ENCODE measurements around the gene NXPH2. TPM values are rescaled to one million over a fixed set of nuclear protein-coding genes. Genes with fewer than 3 reads are reported as not detected.

Gene NXPH2
- total and polyA plus RNA-seq, 2 donors (not counting 1 experiment from before 2014, with no cell fraction given) = not detected

DNA sequence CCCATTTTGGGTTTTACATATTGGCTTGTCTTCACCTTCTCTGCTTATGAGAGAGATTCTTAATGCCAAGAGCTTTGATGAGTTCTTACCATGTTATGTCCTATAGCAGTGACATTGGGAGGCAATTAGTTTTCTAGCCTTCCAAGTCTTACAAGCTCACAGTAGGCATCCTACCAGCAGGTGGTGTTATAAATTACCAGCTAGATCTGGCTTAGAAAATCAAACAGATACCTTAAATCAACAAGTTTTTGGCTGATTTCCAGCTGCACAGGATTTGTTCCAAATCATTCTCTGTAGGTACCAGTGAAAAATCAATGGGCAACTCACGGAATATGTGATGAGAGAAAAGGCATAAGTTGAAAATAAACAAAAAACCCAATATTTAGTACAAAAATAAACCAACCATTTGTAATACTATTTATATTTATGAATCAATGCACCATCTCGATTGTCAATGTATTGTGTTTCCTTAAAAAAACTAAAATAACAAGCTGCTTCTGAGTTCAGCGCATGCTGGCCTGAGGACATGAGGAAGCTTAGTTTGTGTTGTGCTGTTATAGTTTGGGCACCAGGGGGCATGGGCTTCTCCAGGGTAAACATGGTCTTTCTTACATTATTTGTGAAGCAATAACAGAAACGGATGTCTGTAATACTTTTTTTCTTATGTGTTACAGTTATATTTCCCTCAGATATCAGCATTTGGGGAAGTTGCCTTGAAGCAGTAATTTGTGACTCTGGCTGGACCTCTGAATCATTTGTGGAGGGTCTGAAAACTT, 34.1 kb upstream of the NXPH2 start:
- Histone ChIP-seq H3K4me2 (ENCODE audit: extremely low read depth, insufficient read depth, low read length) (no peak overlapping the region), H3K27ac (ENCODE audit: insufficient read depth, low read length) (no peak overlapping the region), H4K20me1 (ENCODE audit: control insufficient read depth, extremely low read depth, insufficient read depth, low read length) (no peaks in the 10 kb centered on the region), H3K36me3 (ENCODE audit: control insufficient read depth, insufficient read depth, low read length) (no peaks in the 10 kb centered on the region), H3K4me1 (ENCODE audit: control insufficient read depth, extremely low read depth, insufficient read depth, low read length) (no peaks in the 10 kb centered on the region), H2AFZ (ENCODE audit: low read length) (no peak overlapping the region), H3K79me2 (ENCODE audit: control insufficient read depth, insufficient read depth, low read length) (no peaks in the 10 kb centered on the region), H3K27me3 (ENCODE audit: control insufficient read depth, insufficient read depth, low read length) (no peaks in the 10 kb centered on the region), H3K9ac (ENCODE audit: insufficient read depth, low read length) (no peak overlapping the region), H3K9me3 (ENCODE audit: control insufficient read depth, insufficient read depth, low read depth, low read length) (no peaks in the 10 kb centered on the region), H3K4me3 (replicated peaks in 1 of 4; ENCODE audit: control extremely low read depth in 1 of 4, insufficient read depth in 1 of 4, low read depth in 3 of 4, low read length in 4 of 4) (no peak overlapping the region)
- no peak for TF ChIP-seq EZH2 (IDR thresholded peaks at IDR 0.05; ENCODE audit: low read length, missing control alignments)
- TF ChIP-seq, protein P1, sequence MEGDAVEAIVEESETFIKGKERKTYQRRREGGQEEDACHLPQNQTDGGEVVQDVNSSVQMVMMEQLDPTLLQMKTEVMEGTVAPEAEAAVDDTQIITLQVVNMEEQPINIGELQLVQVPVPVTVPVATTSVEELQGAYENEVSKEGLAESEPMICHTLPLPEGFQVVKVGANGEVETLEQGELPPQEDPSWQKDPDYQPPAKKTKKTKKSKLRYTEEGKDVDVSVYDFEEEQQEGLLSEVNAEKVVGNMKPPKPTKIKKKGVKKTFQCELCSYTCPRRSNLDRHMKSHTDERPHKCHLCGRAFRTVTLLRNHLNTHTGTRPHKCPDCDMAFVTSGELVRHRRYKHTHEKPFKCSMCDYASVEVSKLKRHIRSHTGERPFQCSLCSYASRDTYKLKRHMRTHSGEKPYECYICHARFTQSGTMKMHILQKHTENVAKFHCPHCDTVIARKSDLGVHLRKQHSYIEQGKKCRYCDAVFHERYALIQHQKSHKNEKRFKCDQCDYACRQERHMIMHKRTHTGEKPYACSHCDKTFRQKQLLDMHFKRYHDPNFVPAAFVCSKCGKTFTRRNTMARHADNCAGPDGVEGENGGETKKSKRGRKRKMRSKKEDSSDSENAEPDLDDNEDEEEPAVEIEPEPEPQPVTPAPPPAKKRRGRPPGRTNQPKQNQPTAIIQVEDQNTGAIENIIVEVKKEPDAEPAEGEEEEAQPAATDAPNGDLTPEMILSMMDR (conservative IDR thresholded peaks at IDR 0.05 in 1 of 2, IDR thresholded peaks at IDR 0.05 in 1 of 2; ENCODE audit: low read depth in 1 of 2, low read length in 2 of 2) = peak in 1 of 2 donors; percentile 11
- no peak for DNase-seq (ENCODE audit: low read depth in 2 of 2)

DNA sequence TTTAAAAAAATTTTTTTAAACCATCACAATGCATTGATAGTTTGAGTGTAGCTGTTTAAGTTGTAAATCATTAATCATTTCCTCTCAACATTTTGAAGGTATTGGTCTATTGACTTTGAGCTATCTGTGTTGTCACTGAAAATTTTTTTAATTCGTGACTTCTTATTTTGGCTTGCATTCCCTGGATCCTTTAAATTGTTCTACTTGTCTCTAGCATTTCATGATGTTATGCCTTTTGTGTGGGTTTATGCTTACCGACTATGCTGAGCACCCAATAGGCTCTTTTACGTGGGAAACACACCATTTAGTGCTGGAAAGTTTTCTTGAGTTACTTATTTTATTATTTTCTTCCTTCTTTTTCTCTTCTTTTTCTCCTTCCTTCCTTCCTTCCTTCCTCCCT, 31.2 kb upstream of the NXPH2 start:
- Histone ChIP-seq H2AFZ (ENCODE audit: low read length) (no peak overlapping the region), H3K4me3 (replicated peaks in 1 of 4; ENCODE audit: control extremely low read depth in 1 of 4, insufficient read depth in 1 of 4, low read depth in 3 of 4, low read length in 4 of 4) (no peak overlapping the region), H3K4me1 (ENCODE audit: control insufficient read depth, extremely low read depth, insufficient read depth, low read length) (no peaks in the 10 kb centered on the region), H3K9ac (ENCODE audit: insufficient read depth, low read length) (no peak overlapping the region), H3K79me2 (ENCODE audit: control insufficient read depth, insufficient read depth, low read length) (no peaks in the 10 kb centered on the region), H4K20me1 (ENCODE audit: control insufficient read depth, extremely low read depth, insufficient read depth, low read length) (no peaks in the 10 kb centered on the region), H3K36me3 (ENCODE audit: control insufficient read depth, insufficient read depth, low read length) (no peaks in the 10 kb centered on the region), H3K9me3 (ENCODE audit: control insufficient read depth, insufficient read depth, low read depth, low read length) (no peaks in the 10 kb centered on the region), H3K4me2 (ENCODE audit: extremely low read depth, insufficient read depth, low read length) (no peak overlapping the region), H3K27ac (ENCODE audit: insufficient read depth, low read length) (no peak overlapping the region), H3K27me3 (ENCODE audit: control insufficient read depth, insufficient read depth, low read length) (no peaks in the 10 kb centered on the region)
- TF ChIP-seq EZH2 (IDR thresholded peaks at IDR 0.05; ENCODE audit: low read length, missing control alignments) = no peak
- DNase-seq (ENCODE audit: low read depth in 2 of 2) = no peak

DNA sequence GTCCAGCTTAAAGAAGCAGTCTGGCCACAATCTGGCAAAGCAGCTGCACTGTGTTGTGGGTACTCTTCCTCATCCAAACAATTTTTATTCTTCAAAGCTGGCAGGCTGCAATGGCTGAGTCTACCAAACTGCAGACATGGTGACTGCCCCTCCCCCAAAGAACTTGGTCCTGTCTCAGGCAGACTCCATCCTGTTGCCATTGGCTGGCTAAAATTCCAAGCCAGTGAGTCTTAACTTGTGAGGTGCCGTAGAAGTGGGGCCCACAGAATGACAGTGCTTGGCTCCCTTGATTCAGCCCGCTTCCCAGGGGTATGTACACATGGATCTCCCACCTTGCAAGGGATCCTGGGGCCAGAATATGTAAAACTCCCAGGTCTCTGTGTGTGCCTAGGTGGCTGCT, 14.5 kb upstream of the NXPH2 start:
- no peak overlapping the region for H3K4me2 ChIP-seq (ENCODE audit: extremely low read depth, insufficient read depth, low read length)
- H3K36me3 ChIP-seq (ENCODE audit: control insufficient read depth, insufficient read depth, low read length) = no peaks in the 10 kb centered on the region
- TF ChIP-seq, protein P1 (conservative IDR thresholded peaks at IDR 0.05 in 1 of 2, IDR thresholded peaks at IDR 0.05 in 1 of 2; ENCODE audit: low read depth in 1 of 2, low read length in 2 of 2) = no peak
- no peak for TF ChIP-seq EZH2 (IDR thresholded peaks at IDR 0.05; ENCODE audit: low read length, missing control alignments)
- H3K27me3 ChIP-seq (ENCODE audit: control insufficient read depth, insufficient read depth, low read length) = no peaks in the 10 kb centered on the region
- no peaks in the 10 kb centered on the region for H3K4me1 ChIP-seq (ENCODE audit: control insufficient read depth, extremely low read depth, insufficient read depth, low read length)
- H3K79me2 ChIP-seq (ENCODE audit: control insufficient read depth, insufficient read depth, low read length) = no peaks in the 10 kb centered on the region
- H2AFZ ChIP-seq (ENCODE audit: low read length) = no peak overlapping the region
- H3K9me3 ChIP-seq (ENCODE audit: control insufficient read depth, insufficient read depth, low read depth, low read length) = no peaks in the 10 kb centered on the region
- no peak overlapping the region for H3K9ac ChIP-seq (ENCODE audit: insufficient read depth, low read length)
- no peak overlapping the region for H3K4me3 ChIP-seq (replicated peaks in 1 of 4; ENCODE audit: control extremely low read depth in 1 of 4, insufficient read depth in 1 of 4, low read depth in 3 of 4, low read length in 4 of 4)
- H3K27ac ChIP-seq (ENCODE audit: insufficient read depth, low read length) = no peak overlapping the region
- no peaks in the 10 kb centered on the region for H4K20me1 ChIP-seq (ENCODE audit: control insufficient read depth, extremely low read depth, insufficient read depth, low read length)
- DNase-seq (ENCODE audit: low read depth in 2 of 2) = no peak

Measured in fibroblast of lung (primary cell).